GM12801 (cell line): ENCODE results near the gene PLK5.

ENCODE experiments used
- CTCF ChIP-seq: IDR thresholded peaks from one replicate; pipeline ENCODE4 v1.5.1; 2011; ENCODE audit warnings: control low read depth; ENCODE audit not compliant: insufficient read length; ENCODE audit errors: extremely low read depth

The PLK5 gene

GRCh38 chr19:1503089-1503924 lies 20.6 kb upstream of the PLK5 start:
- no peak for TF ChIP-seq CTCF

- no peak for TF ChIP-seq CTCF
Observed at GRCh38 chr19:1503925-1504773, 19.7 kb upstream of the PLK5 start.

GRCh38 chr19:1505012-1505411 lies 18.9 kb upstream of the PLK5 start:
- TF ChIP-seq CTCF: no peak

- TF ChIP-seq CTCF: no peak
Observed at GRCh38 chr19:1505991-1506881, 17.6 kb upstream of the PLK5 start.

- no peak for TF ChIP-seq CTCF
Observed at GRCh38 chr19:1507192-1507660, 16.7 kb upstream of the PLK5 start.

GRCh38 chr19:1507763-1508506 lies 15.9 kb upstream of the PLK5 start:
- TF ChIP-seq CTCF: no peak
